ENCODE results near the gene NACA.

DNA sequence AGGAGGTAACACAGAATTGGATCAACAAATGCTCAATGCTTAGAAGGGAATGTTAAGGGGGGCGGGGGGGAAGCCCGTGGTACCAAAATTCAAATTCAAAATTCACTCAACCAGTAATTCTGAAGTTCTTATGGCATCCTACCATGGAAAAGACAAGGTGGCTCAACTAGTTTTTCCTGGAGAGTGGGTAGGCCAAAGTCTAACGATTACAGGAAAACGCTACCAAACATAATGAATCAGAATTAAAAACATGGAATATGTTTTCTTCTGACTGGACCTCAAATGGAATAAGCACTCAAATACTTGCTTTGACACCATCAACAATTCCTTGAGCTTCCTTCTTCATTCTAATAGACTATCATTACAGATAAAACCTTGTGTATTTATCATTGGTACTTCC, 2.3 kb downstream of the NACA start:
- TF ChIP-seq, protein P1, sequence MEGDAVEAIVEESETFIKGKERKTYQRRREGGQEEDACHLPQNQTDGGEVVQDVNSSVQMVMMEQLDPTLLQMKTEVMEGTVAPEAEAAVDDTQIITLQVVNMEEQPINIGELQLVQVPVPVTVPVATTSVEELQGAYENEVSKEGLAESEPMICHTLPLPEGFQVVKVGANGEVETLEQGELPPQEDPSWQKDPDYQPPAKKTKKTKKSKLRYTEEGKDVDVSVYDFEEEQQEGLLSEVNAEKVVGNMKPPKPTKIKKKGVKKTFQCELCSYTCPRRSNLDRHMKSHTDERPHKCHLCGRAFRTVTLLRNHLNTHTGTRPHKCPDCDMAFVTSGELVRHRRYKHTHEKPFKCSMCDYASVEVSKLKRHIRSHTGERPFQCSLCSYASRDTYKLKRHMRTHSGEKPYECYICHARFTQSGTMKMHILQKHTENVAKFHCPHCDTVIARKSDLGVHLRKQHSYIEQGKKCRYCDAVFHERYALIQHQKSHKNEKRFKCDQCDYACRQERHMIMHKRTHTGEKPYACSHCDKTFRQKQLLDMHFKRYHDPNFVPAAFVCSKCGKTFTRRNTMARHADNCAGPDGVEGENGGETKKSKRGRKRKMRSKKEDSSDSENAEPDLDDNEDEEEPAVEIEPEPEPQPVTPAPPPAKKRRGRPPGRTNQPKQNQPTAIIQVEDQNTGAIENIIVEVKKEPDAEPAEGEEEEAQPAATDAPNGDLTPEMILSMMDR (IDR thresholded peaks at IDR 0.05; ENCODE audit: insufficient read depth, low read depth, low read length) = no peak
- TF ChIP-seq EZH2 (IDR thresholded peaks at IDR 0.05; ENCODE audit: insufficient read depth, low read length) = no peak

Measured in astrocyte (in vitro differentiated cells and primary cell).